Loucy (cell line): ENCODE data around the gene EGF.

Experiments used
- H2AFZ ChIP-seq: fragments of 200-600 bp; sonication (generic); 2 replicates; pipeline ENCODE4 v1.6.0; 2016; ENCODE audit warnings: antibody characterized with exemption, mild to moderate bottlenecking, low read length, moderate library complexity
- H3F3A ChIP-seq: fragments of 200-600 bp; 2 replicates; pipeline ENCODE4 v1.6.0; 2016; ENCODE audit warnings: antibody characterized with exemption, low read depth, mild to moderate bottlenecking
- H3K27me3 ChIP-seq: fragments of 200-600 bp; sonication (generic); 2 replicates; pipeline ENCODE4 v1.6.1; 2014; ENCODE audit warnings: low read length, mild to moderate bottlenecking; ENCODE audit not compliant: insufficient read depth, poor library complexity, severe bottlenecking
- H3K36me3 ChIP-seq: fragments of 200-600 bp; sonication (generic); 2 replicates; pipeline ENCODE4 v1.6.1; 2016; ENCODE audit warnings: low read length; ENCODE audit not compliant: insufficient read depth
- H3K4me1 ChIP-seq: fragments of 200-600 bp; sonication (generic); 2 replicates; pipeline ENCODE4 v1.5.1; 2014; ENCODE audit warnings: low read length, mild to moderate bottlenecking; ENCODE audit not compliant: insufficient read depth, poor library complexity, severe bottlenecking
- H3K4me2 ChIP-seq: fragments of 200-600 bp; sonication (generic); 2 replicates; pipeline ENCODE4 v1.6.0; 2014; ENCODE audit warnings: antibody characterized with exemption, low read length, low read depth, mild to moderate bottlenecking; ENCODE audit not compliant: poor library complexity, severe bottlenecking
- H3K4me3 ChIP-seq: fragments of 200-600 bp; sonication (generic); 2 replicates; pipeline ENCODE4 v1.5.1; 2014; ENCODE audit warnings: low read length, mild to moderate bottlenecking, mixed read lengths; ENCODE audit not compliant: poor library complexity, severe bottlenecking
- H3K79me2 ChIP-seq: fragments of 200-600 bp; sonication (generic); 2 replicates; pipeline ENCODE4 v1.6.1; 2014; ENCODE audit warnings: low read length; ENCODE audit not compliant: insufficient read depth
- H3K9ac ChIP-seq: fragments of 200-600 bp; sonication (generic); 2 replicates; pipeline ENCODE4 v1.6.0; 2014; ENCODE audit warnings: mild to moderate bottlenecking, low read depth, low read length, moderate library complexity; ENCODE audit not compliant: poor library complexity, severe bottlenecking
- H3K9me2 ChIP-seq: fragments of 200-600 bp; sonication (generic); replicated peaks from 2 replicates; pipeline ENCODE4 v1.6.1; 2016; ENCODE audit warnings: low read depth, low read length, mixed read lengths
- H3K9me3 ChIP-seq: fragments of 200-600 bp; sonication (generic); 2 replicates; pipeline ENCODE4 v1.6.1; 2014; ENCODE audit warnings: mild to moderate bottlenecking, antibody characterized with exemption, low read length, low read depth; ENCODE audit not compliant: insufficient read depth
- H4K20me1 ChIP-seq: fragments of 200-600 bp; sonication (generic); 2 replicates; pipeline ENCODE4 v1.6.0; 2014; ENCODE audit warnings: antibody characterized with exemption, low read length, mild to moderate bottlenecking; ENCODE audit not compliant: insufficient read depth, poor library complexity, severe bottlenecking
- EZH2phosphoT487 ChIP-seq: fragments of 200-600 bp; IDR thresholded peaks from 2 replicates; pipeline ENCODE4 v1.6.1; 2018; ENCODE audit warnings: antibody characterized with exemption, mild to moderate bottlenecking, moderate library complexity, borderline replicate concordance
- TF ChIP-seq, protein P1 (sequence below): fragments of 200-600 bp; sonication (generic); conservative IDR thresholded peaks from 2 replicates; pipeline ENCODE4 v1.5.1; 2014; ENCODE audit warnings: mild to moderate bottlenecking, antibody characterized with exemption, low read length

The EGF gene

DNA sequence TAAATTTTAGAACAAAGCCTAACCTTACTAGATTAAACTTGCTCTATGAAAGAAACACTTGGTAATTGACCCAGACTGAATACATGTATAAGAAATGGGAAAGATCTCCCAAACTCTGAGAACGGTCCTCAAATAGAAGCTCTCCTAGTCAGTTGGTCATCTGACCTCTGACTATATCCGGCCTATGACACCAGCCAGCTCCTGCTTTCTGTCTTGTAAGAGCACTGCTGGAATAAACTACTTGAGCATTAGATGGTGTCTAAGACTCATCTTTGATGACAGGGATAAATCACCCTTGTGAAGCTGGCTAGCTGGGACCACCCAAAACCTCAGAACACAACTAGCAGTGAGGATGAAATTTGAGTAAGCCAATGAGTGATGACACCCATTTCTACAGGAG lies 40.6 kb upstream of the EGF start:
- Histone ChIP-seq H3K9me3 (no peaks in the 10 kb centered on the region), H3K4me1 (no peaks in the 10 kb centered on the region), H3K4me3 (no peak overlapping the region), H2AFZ (no peak overlapping the region), H3F3A (no peaks in the 10 kb centered on the region), H3K9ac (no peak overlapping the region), H3K27me3 (no peaks in the 10 kb centered on the region), H3K4me2 (no peak overlapping the region), H3K79me2 (no peaks in the 10 kb centered on the region), H3K9me2 (no peaks in the 10 kb centered on the region), H3K36me3 (no peaks in the 10 kb centered on the region), H4K20me1 (no peaks in the 10 kb centered on the region)
- TF ChIP-seq, protein P1, sequence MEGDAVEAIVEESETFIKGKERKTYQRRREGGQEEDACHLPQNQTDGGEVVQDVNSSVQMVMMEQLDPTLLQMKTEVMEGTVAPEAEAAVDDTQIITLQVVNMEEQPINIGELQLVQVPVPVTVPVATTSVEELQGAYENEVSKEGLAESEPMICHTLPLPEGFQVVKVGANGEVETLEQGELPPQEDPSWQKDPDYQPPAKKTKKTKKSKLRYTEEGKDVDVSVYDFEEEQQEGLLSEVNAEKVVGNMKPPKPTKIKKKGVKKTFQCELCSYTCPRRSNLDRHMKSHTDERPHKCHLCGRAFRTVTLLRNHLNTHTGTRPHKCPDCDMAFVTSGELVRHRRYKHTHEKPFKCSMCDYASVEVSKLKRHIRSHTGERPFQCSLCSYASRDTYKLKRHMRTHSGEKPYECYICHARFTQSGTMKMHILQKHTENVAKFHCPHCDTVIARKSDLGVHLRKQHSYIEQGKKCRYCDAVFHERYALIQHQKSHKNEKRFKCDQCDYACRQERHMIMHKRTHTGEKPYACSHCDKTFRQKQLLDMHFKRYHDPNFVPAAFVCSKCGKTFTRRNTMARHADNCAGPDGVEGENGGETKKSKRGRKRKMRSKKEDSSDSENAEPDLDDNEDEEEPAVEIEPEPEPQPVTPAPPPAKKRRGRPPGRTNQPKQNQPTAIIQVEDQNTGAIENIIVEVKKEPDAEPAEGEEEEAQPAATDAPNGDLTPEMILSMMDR, result no peak

DNA sequence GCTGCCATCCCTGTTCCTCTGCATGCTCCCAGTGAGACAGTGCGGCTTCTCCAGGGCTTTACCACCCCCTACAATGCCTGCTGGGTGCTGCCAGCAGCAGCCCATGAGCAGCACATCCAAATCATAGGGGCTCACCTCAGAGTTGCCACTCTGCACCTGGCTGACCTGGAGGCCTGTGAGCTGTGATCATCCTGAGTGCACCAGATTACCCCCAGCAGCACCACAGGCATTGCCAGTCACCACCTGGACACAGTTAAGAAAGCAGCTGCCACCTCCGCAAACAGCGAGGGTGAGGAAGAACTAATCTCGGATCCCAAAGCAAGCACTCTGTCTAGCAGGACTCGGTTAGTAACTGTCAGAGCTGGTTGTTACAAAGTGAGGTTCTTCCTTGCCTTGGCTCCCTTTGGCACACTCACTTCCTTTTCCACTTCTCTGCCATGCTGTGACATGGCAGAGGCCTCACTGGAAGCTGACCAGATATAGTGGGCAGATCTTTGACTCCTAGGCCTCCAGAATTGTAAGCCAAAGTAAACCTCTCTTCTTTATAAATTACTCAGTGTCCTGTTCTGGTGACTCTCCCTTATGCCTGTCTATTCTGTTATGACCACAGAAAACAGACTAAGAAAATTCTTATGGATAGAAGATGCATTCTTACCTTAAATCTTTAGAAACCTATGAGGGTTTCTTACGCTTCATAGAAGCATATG lies 39.6 kb upstream of the EGF start:
- TF ChIP-seq, protein P1, result no peak
- no peak for TF ChIP-seq EZH2phosphoT487
- Histone ChIP-seq H3K4me3 (no peak overlapping the region), H3K9me2 (no peaks in the 10 kb centered on the region), H3K9ac (no peak overlapping the region), H3K79me2 (no peaks in the 10 kb centered on the region), H4K20me1 (no peaks in the 10 kb centered on the region), H3F3A (no peaks in the 10 kb centered on the region), H2AFZ (no peak overlapping the region), H3K4me1 (no peaks in the 10 kb centered on the region), H3K9me3 (no peaks in the 10 kb centered on the region), H3K36me3 (no peaks in the 10 kb centered on the region), H3K27me3 (no peaks in the 10 kb centered on the region), H3K4me2 (no peak overlapping the region)

DNA sequence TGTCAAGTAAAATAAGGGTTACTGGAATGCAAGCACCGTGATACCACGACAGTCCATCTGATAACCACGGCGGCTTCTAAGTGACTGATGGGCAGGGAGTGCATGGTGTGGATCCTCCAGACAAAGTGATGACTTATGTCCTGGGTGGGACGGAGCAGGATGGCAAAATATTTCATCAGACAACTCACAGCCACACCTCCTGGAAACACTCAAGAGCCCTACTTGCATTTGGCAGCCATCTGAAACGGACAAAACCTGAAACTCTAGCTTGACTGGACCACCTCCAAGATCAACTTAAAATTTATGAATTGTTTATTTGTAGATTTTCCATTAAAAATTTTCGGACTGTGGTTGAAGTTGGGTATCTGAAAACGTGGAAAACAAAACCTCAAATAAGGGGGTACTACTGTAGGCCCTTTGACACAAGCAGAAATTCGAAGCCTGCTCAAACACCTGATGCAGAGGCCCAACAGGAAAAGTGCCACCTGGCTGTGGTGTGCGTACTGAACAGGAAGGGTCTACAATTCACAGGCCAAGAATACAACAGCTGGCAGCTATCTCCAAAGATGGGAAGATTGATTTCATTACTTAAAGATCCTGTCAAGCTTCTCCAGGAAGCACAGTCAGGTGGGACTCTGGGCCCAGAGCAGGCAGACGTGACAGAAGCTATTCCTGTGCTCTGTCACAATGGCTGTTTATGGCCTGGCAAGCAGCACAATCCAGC lies 38.7 kb upstream of the EGF start:
- Histone ChIP-seq H3K79me2 (no peaks in the 10 kb centered on the region), H3K9ac (no peak overlapping the region), H3K9me2 (no peaks in the 10 kb centered on the region), H3K27me3 (no peaks in the 10 kb centered on the region), H4K20me1 (no peaks in the 10 kb centered on the region), H3K36me3 (no peaks in the 10 kb centered on the region), H3K9me3 (no peaks in the 10 kb centered on the region), H2AFZ (peak overlapping the region; percentile 6; the same call in 1 of the 2 replicates), H3K4me3 (no peak overlapping the region), H3F3A (no peaks in the 10 kb centered on the region), H3K4me1 (no peaks in the 10 kb centered on the region), H3K4me2 (no peak overlapping the region)
- no peak for TF ChIP-seq EZH2phosphoT487
- TF ChIP-seq, protein P1, result no peak
